Measurements from ENCODE around the gene LGALS3. TPM values are rescaled to one million over a fixed set of nuclear protein-coding genes. Genes with fewer than 3 reads are reported as not detected.

Gene LGALS3
- total and polyA plus RNA-seq, 12 donors: 11.6 to 248 (median 120) TPM

DNA sequence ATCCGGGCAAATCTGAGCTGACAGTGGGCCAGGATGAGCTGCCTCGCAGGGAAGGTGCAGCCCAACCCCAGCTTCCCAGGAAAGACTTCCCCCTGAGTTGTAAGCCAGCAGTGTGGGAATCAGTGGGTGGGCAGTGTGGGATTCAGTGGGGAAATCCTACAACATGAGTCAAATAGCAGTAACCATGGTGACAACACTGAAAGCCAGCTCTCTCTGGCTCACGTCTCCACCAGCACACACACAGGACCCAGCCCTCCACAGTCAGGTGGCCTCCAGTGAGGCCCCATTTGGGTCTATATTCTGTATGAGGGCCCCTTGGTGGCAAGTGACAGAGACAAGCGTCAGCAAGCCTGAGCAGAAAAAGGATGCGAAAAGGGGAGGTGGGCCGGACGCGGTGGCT lies 6.0 kb upstream of the LGALS3 start:
- TF ChIP-seq, protein P1, sequence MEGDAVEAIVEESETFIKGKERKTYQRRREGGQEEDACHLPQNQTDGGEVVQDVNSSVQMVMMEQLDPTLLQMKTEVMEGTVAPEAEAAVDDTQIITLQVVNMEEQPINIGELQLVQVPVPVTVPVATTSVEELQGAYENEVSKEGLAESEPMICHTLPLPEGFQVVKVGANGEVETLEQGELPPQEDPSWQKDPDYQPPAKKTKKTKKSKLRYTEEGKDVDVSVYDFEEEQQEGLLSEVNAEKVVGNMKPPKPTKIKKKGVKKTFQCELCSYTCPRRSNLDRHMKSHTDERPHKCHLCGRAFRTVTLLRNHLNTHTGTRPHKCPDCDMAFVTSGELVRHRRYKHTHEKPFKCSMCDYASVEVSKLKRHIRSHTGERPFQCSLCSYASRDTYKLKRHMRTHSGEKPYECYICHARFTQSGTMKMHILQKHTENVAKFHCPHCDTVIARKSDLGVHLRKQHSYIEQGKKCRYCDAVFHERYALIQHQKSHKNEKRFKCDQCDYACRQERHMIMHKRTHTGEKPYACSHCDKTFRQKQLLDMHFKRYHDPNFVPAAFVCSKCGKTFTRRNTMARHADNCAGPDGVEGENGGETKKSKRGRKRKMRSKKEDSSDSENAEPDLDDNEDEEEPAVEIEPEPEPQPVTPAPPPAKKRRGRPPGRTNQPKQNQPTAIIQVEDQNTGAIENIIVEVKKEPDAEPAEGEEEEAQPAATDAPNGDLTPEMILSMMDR (IDR thresholded peaks at IDR 0.05): no peak
- no peak for TF ChIP-seq POLR2A (IDR thresholded peaks at IDR 0.05)
- Histone ChIP-seq H3K4me1 (replicated peaks in 1 of 2) (peaks cover 8 to 35% of the 10 kb centered on the region in 2 donors), H3K4me3 (no peak overlapping the region), H3K9me3 (replicated peaks in 1 of 3) (no peaks in the 10 kb centered on the region), H3K27me3 (no peaks in the 10 kb centered on the region), H3K36me3 (replicated peaks in 1 of 2) (no peaks in the 10 kb centered on the region), H3K27ac (peak overlapping the region in 3 of 5 donors; percentile 13 to 66 (median 24))
- intact Hi-C loops (cut with DNase I): no loop called here
- 70 to 84% (median 77%) methylated on average over 8 of the region's 8 CpGs for WGBS, 4 donors
- DNase-seq: peak in 2 of 7 donors; percentile 24 to 38

DNA sequence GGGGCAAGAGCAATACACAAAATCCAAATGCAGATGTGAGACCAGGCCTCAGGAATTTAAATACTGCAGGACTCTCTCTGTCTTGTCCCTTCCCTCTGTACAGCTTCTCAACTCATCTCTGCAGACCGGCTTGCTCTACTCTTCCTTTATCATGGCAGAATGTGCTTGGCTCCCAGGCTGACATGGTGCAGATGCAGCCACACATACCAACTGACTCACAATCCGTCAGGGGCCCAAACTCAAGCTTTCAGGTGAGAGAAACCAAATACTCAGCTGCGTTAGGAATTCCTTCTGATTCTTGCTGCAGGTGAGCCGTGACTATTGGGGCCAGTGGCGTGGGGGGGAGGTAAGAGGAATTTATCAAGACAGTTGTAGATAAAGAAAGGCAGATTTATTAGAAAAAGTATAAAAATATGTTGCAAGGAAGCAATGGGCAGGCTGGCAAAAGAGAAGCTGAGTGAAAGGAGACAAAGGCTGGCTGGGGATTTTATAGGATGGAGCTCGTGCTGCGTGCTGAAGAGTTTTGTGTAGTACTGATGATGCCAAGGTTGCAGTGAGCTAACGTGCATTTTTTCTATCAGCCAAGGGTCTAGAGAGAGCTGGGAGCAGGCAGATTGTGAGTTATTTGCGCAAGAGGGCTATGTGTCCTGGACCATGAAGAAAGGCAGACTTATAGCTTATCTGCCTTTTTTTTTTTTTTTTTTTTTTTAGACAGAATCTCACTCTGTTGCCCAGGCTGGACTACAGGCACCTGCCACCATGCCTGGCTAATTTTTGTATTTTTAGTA lies 5.0 kb upstream of the LGALS3 start:
- DNase-seq: no peak
- WGBS, 4 donors: 93 to 95% (median 94%) methylated on average over 9 of the region's 9 CpGs
- H3K4me1 ChIP-seq (replicated peaks in 1 of 2): peaks cover 8 to 37% of the 10 kb centered on the region in 2 donors
- no peaks in the 10 kb centered on the region for H3K36me3 ChIP-seq (replicated peaks in 1 of 2)
- H3K27me3 ChIP-seq: no peaks in the 10 kb centered on the region
- TF ChIP-seq POLR2A (IDR thresholded peaks at IDR 0.05): no peak
- TF ChIP-seq, protein P1 (IDR thresholded peaks at IDR 0.05): no peak
- H3K4me3 ChIP-seq: no peak overlapping the region
- intact Hi-C loops (cut with DNase I): no loop called here
- no peak overlapping the region for H3K27ac ChIP-seq
- H3K9me3 ChIP-seq (replicated peaks in 1 of 3): no peaks in the 10 kb centered on the region

DNA sequence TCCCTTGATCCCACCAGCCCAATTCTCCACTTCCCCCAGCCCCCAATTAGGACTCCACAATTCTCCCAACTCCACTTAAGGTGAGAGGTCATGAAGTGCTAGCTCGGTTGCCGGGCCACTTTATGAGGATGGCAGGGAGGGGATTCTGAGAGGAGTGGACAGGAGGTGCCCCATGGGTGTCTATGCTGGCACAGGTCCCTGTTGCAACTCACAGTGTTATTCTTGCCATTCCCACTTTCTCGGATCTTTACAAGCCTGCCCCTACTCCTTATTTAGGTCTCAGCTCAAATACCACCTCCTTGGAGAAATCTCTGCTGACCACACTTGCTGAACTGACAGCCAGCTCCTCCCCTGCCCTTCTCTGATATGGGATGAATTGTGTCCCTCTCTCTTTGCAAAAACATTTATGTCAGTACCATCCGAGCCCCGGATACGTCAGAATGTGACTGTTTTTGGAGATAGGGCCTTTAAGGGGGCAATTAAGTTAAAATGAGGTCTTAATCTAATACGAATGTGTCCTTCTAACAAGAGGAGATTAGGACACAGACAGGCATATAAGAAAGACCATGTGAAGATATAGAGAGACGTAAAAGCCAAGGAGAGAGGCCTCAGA lies 4.2 kb upstream of the LGALS3 start:
- intact Hi-C loops (cut with DNase I): no loop called here
- WGBS, 4 donors: 89 to 94% (median 92%) methylated on average over 8 of the region's 8 CpGs

DNA sequence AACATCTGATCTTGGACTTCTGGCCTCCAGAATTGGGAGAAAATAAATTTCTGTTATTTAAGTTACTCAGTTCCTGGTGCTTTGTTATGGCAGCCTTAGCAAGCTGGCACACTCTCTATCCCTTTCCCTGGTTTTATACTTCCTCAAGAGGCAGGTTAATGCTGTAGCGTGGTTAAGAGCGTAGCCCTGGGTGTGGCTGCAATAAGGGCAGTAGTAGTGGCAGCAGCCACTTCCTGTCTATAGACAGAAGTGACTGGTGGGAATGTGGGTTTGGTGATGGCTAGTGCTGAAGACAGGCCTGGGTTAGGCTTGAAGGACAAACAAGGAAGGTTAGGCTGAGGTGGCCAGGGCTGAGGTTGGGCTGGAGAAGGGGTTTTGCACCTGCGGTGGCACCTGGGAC lies 3.6 kb upstream of the LGALS3 start:
- H3K4me1 ChIP-seq (replicated peaks in 1 of 2): peaks cover 8 to 38% of the 10 kb centered on the region in 2 donors
- H3K4me3 ChIP-seq: no peak overlapping the region
- H3K36me3 ChIP-seq (replicated peaks in 1 of 2): no peaks in the 10 kb centered on the region
- H3K27me3 ChIP-seq: no peaks in the 10 kb centered on the region
- H3K9me3 ChIP-seq (replicated peaks in 1 of 3): no peaks in the 10 kb centered on the region
- 85 to 95% (median 91%) methylated on average over 3 of the region's 3 CpGs for WGBS, 4 donors
- intact Hi-C loops (cut with DNase I): no loop called here
- TF ChIP-seq POLR2A (IDR thresholded peaks at IDR 0.05): no peak
- TF ChIP-seq, protein P1 (IDR thresholded peaks at IDR 0.05): no peak
- no peak overlapping the region for H3K27ac ChIP-seq
- DNase-seq: peak in 2 of 7 donors; percentile 32 to 41

More for the DNA sequence above, 4.2 kb upstream of the LGALS3 start:
- Histone ChIP-seq H3K9me3 (replicated peaks in 1 of 3) (no peaks in the 10 kb centered on the region), H3K4me1 (replicated peaks in 1 of 2) (peaks cover 8 to 33% of the 10 kb centered on the region in 2 donors), H3K36me3 (replicated peaks in 1 of 2) (no peaks in the 10 kb centered on the region), H3K27me3 (no peaks in the 10 kb centered on the region), H3K27ac (no peak overlapping the region), H3K4me3 (no peak overlapping the region)
- no peak for TF ChIP-seq POLR2A (IDR thresholded peaks at IDR 0.05)
- TF ChIP-seq, protein P1 (IDR thresholded peaks at IDR 0.05): no peak
- no peak for DNase-seq
